NCI-H748 (cell line): ENCODE measurements around the gene TBL1X.
A peak's percentile ranks its signal among the peaks of the same experiment; 100 is the strongest.

Experiments
- DNase-seq: peaks from one replicate; lab custom pipeline; 2025; ENCODE audit not compliant: unreplicated experiment; lab: John Stamatoyannopoulos, UW

The TBL1X gene

GRCh38 chrX:9493936-9494335 is 29.1 kb downstream of the TBL1X start:
- no peak for DNase-seq

DNA sequence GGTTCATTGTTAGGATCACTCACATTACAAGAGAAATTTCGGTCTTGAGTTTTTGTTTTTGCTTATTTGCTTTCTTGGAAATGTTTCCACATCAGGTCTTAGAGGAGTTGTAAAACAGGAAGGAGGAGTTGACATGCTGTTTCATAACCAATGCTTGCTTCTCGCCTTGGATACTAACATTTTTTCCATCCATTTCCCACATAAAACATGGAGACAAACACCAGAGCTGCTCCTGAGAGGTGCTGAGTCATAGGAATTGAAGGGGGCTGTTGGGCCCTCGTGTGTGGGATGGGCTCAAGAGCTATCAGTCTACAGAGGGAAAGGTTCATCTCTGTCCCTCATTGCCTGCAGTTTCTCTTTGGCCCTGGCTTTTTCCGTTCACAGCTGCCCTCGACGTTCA is 29.9 kb downstream of the TBL1X start:
- no peak for DNase-seq

DNA sequence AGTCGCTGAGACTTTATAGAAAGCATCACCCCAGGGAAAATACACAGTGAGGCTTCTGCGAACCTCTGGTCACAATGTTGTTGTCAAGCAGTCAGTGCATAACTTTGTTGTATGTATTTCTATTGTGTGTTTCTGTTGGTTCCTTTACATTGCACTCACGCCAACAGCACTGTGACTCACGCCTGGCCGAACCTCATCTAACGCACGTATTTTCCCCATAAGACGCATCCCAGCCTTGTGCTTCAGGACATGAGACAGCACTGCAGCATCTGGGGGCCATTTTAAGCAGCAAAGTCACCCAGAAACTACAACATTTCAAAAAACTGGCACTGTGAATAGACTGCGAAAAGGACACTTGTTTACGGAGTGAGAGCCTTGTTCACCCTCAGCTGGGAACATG is 30.6 kb downstream of the TBL1X start:
- no peak for DNase-seq

- DNase-seq = no peak
Measured at GRCh38 chrX:9498236-9498635, 33.4 kb downstream of the TBL1X start.

DNA sequence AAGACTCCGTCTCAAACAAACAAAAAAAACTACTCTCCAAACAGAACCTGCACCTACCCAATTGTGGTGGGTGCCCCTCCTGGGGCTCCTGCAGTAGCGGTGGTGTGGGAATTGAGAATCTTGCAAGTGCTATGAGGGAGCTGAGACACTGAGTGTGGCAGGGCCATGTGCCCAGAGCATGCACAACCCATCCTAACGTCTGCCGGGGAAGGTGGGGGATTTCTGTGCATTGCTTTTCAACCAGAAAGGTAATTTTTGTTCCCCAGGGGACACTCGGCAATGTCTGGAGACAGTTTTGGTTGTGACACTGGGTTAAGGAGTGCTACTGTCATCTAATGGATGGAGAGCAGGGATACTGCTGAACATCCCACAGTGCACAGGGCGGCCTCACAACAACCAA is 35.7 kb downstream of the TBL1X start:
- DNase-seq = no peak

DNA sequence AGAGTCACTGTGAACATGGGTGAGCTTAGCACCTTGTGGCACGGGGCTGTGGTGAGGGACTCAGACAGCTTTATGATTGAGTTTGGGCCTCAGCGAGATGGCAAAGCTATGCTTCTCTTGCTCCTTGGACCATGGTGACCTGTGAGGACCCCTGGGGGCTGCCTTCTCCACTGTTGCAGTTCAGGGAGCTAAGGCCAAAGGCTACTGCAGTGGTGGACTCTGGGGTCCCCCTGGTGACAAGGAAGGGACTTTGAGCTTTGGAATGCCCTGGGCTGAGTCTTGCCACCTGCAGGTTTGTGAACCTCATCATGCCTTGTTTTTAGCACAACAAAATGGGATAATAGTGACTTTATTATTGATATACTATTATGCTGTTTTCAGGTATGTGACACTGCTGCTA is 36.5 kb downstream of the TBL1X start:
- no peak for DNase-seq

DNA sequence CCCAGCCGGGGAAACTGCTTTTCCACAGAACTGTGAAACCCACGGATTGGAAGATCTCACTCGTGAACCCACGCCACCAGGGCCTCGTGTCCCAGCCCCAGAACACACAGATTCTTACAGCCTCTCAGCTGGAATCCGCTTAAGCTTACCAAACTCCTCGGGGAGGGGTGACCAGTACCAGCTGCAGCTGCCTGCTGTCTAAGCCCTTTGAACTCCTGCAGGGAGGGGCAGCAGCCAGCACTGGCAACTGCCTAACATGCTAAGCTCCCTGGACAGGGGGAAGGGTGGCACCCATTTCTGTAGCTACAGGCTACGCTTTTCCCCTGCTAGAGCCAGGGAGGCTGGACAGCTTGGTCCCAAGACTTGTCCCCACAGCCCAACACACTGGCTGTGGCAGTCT is 38.4 kb downstream of the TBL1X start:
- no peak for DNase-seq

- no peak for DNase-seq
Measured at GRCh38 chrX:9510366-9510765, 45.5 kb downstream of the TBL1X start.

- no peak for DNase-seq
Measured at GRCh38 chrX:9510980-9511379, 46.1 kb downstream of the TBL1X start.

DNA sequence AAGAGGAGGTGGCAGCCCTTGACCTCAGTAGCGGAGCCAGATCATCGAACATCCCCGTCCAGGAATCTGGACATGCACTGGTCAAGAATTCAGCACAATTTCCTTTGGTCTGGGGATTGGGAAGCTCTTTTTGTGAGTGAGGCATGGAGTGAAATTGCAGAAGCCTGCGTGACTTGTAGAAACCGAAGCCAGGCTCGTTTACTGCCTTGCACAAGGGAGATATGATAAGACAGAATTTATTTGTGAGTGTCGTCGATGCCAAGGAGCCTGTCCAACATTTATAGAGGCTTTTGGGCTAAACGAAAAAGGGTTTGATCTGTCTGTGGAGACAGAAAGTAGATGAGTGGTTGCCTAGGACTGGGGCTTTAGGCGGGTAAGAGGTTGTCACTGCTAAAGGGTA is 50.6 kb downstream of the TBL1X start:
- DNase-seq = no peak

GRCh38 chrX:9515973-9516538 is 51.2 kb downstream of the TBL1X start:
- no peak for DNase-seq

DNA sequence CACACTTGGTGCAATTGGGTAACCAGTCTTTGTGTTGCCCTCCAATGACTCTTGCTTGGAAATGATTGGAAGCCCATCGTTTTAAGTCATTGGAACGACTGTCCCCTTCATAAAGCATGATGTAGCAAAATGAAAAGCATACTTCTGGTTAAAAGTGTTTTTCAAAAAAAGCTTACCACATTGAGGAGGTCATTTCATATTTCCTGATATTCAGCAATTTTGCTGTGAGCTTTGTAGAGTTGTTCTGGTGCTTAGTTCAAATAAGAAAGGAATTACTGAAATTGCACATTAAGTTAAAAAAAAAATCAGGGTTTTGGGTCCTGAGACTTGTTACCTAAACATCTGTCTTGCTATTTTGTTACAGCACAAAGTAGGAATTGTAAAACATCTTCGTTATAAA is 51.8 kb downstream of the TBL1X start:
- DNase-seq = no peak

DNA sequence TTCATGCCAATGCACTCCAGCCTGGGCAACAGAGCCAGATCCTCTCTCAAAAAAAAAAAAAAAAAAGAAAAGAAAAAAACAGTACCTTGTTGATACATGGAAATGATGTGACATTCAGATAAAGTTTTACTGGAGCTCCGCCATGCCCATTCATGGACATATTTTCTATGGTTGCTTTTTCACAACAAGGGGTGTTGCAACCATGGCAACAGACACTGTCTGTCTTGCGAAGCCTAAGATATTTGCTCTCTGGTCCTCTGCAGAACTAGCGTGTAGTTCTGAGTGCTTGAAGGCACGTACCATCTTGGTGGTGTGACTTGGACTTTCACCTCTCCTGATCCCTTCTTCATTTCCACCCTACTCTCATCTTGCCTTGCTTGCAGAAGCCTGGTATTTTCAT is 53.2 kb downstream of the TBL1X start:
- DNase-seq = no peak

GRCh38 chrX:9518889-9519288 is 54.0 kb downstream of the TBL1X start:
- no peak for DNase-seq

DNA sequence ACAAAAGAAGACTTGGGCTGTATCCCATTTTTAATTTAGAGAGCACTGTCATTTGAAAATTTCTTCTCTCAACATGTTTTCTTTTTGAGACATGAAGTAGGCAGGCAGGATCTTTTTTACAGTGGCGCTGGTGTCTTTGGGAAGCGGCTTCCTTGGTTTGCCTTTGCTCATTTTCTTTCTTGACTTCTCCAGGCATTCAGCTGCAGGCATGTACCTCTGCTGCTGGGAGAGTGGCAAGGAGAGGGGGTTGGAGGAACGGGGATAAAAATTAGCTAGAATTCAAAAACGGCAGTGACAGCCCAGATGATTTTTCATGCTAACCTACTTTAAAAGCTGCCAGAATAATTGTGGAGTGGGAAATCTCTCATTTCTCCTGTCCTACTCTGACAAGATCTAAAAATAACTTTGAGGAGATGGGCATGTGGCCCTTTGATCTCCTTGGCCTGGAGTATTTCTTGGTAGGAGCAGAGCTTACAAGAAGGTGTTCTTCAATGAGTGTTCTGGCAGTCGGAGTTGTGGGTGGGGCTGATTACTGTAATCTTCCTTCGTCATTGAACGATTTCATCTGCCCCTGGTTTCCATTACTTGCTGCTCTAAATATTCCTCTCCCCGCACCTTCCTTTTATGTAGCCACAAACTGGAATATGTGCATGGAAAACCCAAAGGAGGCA is 54.8 kb downstream of the TBL1X start:
- DNase-seq = no peak

GRCh38 chrX:9520217-9520590 is 55.3 kb downstream of the TBL1X start:
- no peak for DNase-seq

GRCh38 chrX:9522378-9523155 is 57.7 kb downstream of the TBL1X start:
- no peak for DNase-seq

- DNase-seq = no peak
Measured at GRCh38 chrX:9525511-9526248, 60.8 kb downstream of the TBL1X start.

GRCh38 chrX:9526965-9527364 is 62.1 kb downstream of the TBL1X start:
- no peak for DNase-seq

DNA sequence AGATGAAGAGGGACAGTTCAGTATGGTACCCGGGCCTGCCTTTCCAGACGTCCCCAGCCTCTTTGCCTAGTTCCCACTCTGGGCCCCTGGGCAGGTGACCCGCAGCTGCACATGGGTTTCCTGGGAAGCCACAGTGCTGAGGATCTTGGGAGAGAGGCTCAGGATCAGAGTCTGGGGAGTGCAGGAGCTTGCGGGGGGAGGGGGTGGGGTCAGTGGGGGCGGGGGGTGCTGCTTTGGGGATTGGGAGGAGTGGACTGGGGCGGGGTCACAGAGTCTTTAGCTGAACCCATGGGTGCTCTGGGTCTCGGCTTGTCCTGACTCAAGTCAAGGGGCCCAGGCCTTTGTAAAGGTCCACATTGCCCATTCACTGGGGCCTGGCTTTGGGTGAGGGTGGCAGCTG is 63.6 kb downstream of the TBL1X start:
- DNase-seq = no peak

GRCh38 chrX:9529223-9529622 is 64.4 kb downstream of the TBL1X start:
- DNase-seq = no peak

GRCh38 chrX:9530848-9531274 is 66.0 kb downstream of the TBL1X start:
- peak; percentile 85 for DNase-seq
